GM19240 (cell line): ENCODE results near the gene PMEL.
"Not testable (repeated sequence)": the region's sequence is repeated elsewhere in the genome, so short reads cannot be mapped to it uniquely, and the experiment has no call there.

Source experiments
- DNase-seq: peaks from one replicate; pipeline ENCODE4 v3.0.0; 2011; ENCODE audit warnings: low spot score; ENCODE audit not compliant: insufficient read length

Gene PMEL

DNA sequence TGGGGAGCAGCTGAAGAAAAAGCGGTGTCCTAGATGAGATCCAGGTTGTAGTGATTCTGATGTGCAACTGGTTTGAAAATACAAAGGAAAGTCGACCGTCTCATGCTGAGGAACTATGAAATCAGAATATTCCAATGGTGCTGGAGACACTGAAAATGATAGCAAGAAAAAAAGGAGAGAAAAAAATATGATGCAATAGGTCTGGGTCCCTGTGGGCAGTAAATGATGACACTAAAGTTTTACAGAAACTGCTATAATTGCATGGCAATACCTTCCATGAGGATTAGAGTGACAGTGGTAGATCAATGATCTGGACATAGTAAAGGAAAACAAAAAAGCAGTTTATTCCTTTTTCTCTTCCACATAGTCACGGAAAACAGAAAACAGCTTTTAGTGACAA is 40.5 kb downstream of the PMEL start:
- DNase-seq, result no peak

DNA sequence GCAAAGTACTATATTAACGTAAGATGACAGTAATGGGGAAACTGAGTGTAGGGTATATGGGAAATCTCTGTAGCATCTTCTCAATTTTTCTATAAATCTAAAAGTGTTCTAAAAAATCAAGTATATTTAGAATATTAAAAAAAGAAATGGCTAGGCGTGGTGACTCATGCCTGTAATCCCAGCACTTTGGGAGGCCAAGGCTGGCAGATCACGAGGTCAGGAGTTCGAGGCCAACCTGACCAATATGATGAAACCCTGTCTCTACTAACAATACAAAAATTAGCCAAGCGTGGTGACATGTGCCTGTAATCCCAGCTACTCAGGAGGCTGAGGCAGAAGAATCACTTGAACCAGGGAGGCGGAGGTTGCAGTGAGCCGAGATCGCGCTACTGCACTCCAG is 42.2 kb downstream of the PMEL start:
- not testable (repeated sequence) for DNase-seq

DNA sequence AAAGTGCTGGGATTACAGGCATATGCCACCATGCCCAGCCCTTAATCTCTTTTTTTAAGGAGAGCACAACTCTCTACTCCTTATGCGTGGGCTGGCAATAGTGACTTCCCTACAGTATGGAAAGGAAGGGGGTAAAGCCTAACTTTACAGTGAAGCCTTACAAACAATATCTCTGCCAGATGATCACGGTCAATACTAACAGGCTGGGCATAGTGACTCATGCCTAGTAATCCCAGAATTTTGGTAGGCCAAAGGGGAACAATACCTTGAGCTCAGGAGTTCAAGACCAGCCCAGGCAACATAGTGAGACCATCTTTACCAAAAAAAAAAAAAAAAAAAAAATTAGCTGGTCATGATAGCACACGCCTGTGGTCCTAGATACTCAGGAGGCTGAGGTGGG is 43.7 kb downstream of the PMEL start:
- no peak for DNase-seq

DNA sequence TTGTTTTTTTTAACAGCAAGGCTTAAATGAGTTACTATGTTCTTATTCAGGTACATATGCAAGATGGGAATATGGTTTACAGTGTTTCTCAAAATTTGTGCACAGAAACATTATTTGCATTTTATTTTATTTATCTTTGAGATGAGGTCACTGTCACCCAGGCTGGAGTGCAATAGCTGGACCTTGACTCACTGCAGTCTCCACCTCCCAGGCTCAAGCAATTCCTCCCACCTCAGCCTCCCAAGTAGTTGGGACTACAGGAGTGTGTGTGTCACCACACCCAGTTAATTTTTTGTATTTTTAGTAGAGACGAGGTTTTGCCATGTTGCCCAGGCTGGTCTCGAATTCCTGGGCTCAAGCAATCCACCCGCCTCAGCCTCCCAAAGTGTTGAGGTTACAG is 46.8 kb downstream of the PMEL start:
- DNase-seq, result not testable (repeated sequence)

DNA sequence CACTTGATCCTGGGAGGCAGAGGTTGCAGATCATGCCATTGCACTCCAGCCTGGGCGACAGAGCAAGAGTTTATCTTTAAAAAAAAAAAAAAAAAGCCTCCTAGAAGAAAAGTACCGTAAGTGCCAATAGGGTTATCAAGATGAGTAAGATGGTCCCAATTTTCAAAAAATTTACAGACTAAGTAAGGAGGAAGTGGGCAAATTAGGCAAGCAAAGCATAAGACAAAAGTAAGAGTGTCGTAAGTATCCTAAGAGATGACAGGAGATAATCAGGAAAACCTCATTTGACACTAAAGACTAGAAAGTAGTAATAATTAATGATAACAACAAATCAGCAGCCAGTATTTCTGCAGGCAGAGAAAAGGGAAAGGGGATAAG is 50.4 kb downstream of the PMEL start:
- no peak for DNase-seq

DNA sequence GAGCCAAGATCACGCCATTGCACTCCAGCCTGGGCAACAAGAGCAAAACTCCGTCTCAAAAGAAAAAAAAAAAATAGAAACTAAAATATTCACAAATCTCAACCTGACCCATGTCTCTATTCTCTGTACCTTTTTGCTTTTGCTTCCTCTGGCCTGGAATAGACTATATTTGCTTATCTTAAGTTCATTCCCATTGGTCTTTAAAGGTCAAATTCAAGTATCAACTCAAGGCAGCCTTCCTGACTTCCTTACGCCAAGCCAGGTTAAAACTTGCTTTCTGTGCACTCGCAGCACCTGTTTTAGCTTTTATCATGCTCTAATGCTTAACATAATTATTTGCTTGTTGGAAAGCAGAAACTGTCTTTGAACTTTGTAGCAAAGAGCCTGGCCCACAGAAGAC is 52.9 kb downstream of the PMEL start:
- no peak for DNase-seq

DNA sequence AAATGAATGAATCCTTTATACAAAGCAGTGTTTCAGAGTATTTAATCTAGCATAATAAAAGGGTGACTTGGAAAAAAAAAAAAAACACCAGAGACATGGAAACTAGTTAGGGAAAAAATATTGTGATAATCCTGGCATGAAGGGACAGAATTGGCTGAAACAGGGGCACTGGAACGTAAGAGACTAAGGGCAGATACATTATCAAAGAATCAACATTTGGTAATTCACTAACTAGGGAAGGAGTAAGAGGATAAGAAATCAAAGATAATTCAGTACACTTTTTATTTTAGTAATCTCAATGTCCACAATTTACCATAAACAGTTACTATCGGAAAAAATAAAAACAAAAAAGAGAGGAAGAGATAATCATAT is 56.3 kb downstream of the PMEL start:
- DNase-seq, result no peak

DNA sequence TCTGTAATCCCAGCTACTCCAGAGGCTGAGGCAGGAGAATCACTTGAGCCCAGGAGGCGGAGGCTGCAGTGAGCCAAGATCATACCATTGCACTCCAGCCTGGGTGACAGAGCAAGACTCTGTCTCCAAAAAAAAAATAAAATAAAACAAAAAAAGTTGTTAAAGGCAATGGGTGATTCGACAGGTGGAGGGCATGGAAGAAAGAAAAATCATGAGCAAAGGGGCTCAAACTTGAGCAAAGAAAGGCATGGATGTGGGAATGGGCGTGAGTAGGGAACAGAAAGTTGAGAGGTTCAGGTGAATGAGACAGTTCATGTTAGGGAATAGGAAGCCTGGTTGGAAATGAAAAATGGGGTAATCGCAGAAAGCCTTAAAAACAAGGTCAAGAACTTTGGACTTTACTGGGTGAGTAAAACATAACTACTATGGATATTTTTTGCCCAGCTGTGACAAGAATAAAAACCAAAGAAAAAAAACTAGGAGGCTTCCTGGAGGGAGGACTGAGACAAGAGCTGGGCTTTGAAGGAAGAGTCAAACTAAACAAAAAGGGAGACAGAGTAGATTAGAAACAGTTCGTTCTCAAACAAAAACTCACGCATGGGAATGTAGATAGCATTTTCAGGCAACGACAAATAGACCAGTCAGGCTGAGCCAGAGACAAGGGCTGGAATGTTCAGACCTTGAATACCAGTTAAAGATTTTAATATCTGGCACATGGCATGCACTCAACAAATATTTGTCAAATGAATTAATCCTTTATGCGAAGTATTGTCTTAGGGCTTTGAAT is 56.9 kb downstream of the PMEL start:
- no peak for DNase-seq

DNA sequence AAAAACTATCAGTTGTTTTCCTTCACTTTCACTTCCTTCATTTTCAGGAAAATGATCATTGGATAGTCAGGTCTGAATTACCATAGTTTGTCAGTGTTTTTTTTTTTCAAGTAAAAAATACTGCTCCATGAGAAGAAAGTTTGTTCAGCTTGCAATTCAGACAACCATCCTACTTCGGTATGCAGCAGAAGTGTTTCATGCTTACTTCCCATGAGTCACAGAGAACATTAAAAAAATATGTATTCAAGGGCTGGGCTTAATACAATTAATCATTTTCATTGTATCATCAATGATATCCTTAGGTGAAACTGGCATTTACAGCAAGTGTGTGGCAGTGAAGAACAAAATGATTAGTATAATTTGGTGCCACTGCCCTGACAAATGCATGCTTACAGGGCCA is 59.8 kb downstream of the PMEL start:
- DNase-seq, result no peak
